Measurements from ENCODE around the gene FCAMR. TPM values are rescaled to one million over a fixed set of nuclear protein-coding genes. Genes with fewer than 3 reads are reported as not detected.
A peak's percentile ranks its signal among the peaks of the same experiment; 100 is the strongest.

FCAMR gene
- total RNA-seq, 1 donor from 2014 or later = not detected

DNA sequence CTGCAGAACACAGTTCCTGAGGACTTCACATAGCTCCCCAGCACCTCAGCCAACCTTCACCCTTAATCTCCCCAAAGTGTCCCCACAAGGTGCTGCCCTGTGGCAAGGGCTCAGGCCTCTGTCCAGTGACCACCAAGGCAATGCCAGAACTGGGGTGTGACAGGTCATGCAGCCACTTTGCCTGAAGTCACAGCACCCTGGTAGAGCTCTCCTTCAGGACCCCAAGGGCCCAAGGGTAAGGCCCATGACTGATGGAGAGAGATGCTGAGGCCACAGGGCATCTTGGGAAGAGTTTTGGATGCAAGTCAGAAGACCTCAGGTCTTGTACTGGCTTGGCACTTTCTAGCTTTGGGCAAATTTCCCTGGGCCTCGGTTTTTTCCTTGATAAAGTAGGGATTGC, 47.7 kb downstream of the FCAMR start:
- intact Hi-C loops (cut with DNase I) = no loop called here
- DNase-seq (no peak), ATAC-seq (ENCODE audit: poor library complexity) (no peak)

DNA sequence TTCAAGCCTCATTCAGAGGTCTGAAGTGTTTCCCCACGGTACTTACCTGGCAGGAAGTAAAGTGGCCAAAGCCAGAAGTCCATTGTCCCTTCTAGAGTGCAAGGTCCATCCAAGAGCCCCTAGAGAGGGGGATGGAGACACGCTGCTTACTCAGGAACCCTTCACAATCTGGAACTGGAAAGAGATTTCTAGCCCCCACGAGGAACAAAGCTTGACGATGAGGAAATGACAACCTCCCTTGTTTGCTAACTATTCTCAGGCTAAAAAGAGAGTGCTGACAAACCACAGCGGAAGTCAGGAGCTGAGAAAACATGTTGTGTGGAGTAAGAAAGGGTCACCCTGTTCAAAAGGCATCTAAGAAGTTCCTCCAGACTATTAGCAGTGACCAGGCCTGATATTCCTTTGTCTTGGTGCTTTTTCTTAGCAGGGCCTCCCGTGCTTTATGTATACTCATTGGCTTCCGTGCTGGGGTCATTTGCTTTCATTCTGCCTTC, 48.4 kb downstream of the FCAMR start, which contains the start of gene FCMR:
Gene FCMR, minus strand, starts transcription at position 170 of the 494 bp plus-strand sequence. Its CDS starts 87 bp downstream, at position 83.
- intact Hi-C loops (cut with DNase I) = no loop called here
- DNase-seq = no peak
- ATAC-seq (ENCODE audit: poor library complexity) = peak; percentile 34

DNA sequence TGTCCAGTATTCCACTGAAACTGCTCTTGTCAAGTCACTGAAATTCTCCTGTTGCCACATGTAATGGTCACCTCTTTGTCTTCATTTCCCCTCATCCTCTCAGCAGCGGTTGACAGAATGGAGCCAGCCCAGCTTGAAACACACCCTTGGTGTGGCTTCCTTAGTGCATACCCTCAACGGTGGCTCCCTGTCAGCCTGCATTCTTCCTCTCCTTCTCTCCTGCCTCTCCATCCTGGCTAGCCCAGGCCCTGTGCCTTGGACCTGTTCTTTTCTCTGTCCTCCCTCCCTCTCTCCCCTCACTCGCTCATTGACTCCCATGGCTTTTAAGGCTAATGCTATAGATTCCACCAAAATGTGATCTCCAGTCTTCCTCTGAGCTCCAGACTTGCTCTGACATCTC, 52.2 kb downstream of the FCAMR start:
- ATAC-seq (ENCODE audit: poor library complexity) = no peak
- no peak for DNase-seq
- intact Hi-C loops (cut with DNase I) = no loop called here

DNA sequence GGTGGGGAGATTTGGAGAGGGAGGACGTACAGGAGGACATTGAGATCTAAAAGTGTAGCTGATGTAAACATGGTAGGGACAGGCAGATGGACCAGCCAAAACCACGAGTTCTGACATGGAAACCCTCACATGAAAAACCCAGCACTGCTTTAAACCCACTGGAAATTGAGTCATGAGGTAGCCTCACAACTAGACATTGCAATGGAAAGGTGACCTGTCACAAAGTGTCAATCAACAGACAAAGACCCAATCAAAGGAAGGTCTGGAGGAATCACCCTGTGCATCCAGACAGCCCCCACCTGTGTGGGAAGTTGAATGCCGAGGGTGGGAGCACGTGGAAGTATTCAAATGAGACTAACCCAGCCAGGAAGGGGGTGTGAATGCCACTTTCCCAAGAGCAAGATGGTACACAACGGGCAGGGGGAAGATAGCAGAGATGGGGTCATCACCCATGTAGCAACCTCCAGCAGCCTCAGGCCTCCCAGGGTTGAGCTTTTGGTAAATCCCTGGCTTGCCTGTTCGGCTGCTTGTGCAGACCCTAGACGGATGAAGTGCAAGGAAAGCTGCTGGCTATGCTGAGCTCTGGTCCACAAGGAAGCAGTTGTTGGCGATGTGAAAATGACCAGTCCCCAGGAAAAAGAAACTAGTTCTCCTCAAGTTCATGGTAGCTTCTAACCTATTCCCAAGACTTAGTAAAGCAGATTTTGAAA, 54.1 kb downstream of the FCAMR start:
- intact Hi-C loops (cut with DNase I) = no loop called here
- DNase-seq (no peak), ATAC-seq (ENCODE audit: poor library complexity) (no peak)

DNA sequence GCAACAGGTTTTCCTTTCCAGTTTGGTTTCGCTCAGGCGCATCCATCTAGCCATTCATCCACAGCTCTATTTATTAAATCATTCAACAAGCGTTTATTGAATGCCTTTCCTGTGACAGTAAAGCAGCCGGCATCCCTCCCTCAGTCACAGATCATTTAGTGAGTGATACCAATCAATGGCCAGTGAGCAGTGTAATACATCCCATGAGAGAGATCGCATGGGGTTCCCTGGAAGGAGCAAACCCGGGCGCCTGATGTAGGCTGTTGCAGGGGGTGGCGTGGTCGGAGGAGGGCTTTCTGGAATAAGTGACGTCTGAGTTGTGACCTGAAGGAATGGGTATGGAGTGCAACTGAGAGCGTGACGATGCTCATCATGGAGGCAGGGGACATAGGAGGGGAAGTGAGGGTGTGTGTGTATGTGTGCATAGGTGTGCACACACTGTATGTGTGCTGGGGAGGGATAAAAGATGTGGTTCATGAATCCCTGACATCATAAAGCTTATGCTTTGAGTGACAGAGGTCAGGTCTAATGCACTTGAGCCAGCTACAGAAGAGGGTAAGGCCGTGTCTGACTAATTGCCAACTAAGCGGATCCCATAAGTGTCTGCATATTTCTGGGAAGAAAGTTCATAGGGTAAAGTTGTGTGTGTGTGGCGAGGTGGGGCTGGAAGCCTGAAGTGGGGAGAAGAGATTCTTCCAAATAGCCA, 55.1 kb downstream of the FCAMR start:
- DNase-seq (no peak), ATAC-seq (ENCODE audit: poor library complexity) (no peak)
- intact Hi-C loops (cut with DNase I) = no loop called here

DNA sequence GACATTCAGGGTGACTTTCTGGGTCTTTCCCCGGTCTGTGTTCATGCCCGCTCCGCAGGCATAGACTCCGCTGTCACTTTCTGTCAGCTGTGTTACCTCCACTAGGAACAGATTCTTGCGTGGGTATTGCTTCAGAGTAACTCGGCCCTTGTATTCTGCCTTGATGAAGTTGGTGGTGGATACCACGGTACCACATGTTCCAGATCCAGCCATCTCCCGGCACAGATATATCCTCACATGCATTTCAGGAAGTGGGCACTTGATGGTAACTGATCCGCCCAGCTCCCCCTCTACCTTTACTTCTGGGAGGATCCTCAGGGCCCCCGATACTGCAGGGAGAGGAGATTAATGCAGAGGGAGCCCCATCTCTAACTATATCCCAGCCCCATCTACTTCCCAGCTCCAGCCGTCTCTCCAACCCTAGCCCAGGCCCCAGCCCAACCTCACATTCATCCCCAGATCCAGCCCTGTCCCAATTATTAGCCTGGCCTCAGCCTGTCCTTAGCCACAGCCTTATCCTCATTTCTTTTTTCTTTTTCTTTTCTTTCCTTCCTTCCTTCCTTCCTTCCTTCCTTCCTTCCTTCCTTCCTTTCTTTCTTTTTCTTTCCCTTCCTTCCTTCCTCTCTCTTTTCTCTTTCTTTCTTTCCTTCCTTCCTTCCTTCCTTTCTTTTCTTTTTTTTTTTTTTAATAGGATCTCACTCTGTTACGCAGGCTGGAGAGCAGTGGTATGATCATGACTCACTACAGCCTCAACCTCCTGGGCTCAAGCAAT, 56.3 kb downstream of the FCAMR start:
- intact Hi-C loops (cut with DNase I) = loop anchor here (5.0 kb wide), 3 partner anchors 47 to 282 kb away; partner anchors contain the start of gene IL20
- DNase-seq = no peak
- ATAC-seq (ENCODE audit: poor library complexity) = no peak

DNA sequence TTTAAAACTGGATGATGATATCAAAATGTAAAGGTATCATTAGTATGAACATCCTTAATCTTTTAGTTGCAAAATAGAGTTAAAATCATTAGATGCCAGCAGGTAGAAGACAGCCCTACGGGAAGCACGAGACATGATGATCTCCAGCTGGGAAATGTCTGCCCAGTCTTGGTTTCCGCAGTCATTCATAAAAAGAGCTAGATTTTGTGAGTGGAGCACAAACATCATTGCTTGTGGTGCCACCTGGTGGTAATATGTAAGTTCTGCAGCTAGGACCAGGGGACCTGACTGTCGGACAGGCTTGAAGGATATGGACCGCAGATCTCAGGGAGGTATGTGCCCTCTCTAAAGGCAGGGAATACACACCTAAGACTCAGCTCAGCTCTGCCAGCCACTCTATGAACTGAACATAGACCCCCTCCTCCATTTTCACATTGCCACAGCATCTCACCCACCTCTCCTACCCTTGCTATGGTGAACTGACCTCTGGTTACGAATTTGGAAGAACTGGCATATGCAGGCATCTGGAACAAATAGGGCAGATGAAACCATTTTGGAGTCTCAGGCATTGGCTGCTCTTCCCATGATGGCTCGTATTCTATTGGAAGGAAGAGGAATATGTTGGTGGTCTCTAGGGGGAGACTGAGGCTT, 57.7 kb downstream of the FCAMR start:
- DNase-seq (peak; percentile 62), ATAC-seq (ENCODE audit: poor library complexity) (peak; percentile 76)
- intact Hi-C loops (cut with DNase I) = loop anchor here (5.0 kb wide), 3 partner anchors 45 to 280 kb away; partner anchors contain the start of gene IL20

DNA sequence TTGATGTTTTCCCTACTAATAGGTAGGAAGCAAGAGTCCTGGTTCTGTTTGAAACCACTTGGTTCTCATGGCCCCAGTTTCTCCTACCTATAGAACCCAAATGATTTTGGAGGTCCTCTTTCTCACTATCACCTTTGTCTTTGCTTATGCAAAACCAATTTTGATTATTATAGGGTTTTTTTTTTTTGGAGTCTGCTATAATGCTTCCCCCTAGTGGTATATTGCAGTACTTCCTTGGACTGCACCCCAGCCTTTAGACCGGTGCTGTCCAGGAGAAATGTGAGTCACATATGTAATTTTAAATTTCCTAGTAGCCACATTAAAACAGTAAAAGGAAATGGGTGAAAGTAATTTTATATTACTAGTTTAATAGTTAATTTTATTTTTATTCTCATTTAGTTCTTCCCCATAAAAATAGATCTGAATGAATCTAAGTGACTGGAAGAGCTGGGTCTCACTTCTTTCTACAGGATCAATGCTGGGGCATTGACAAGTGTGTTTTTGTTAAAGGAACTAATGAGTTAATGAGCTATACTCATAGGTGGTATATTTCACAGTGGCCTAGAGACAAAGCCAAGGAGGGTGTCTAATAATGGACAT, 59.1 kb downstream of the FCAMR start:
- ATAC-seq (ENCODE audit: poor library complexity) = peak; percentile 51
- no peak for DNase-seq
- intact Hi-C loops (cut with DNase I) = loop anchor here (5.0 kb wide), 3 partner anchors 44 to 279 kb away; partner anchors contain the start of gene IL20

DNA sequence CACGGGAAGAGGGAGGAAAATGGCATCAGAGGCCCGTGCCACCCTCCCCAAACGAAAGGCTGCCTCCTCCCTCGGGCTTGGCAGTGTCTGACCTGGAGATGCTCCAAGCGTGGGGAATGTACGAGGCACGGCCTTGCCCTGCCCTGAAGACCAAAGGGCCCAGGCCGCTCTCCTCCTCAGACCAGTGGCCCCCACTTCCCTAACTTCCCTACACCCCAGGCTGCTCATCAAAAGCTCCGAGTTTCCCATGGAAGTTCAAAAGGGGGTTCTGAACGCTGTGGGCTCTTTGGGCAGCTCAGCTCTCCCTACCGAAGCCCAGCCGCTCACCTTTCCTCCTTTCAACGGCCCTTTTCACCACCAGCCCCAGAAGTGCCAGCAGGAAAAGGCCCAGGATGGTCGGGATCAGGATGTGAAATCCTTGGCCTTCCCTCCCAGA, 60.4 kb downstream of the FCAMR start:
- intact Hi-C loops (cut with DNase I) = loop anchor here (5.0 kb wide), 3 partner anchors 43 to 278 kb away; partner anchors contain the start of gene IL20
- ATAC-seq (ENCODE audit: poor library complexity) (peak; percentile 29), DNase-seq (no peak)

DNA sequence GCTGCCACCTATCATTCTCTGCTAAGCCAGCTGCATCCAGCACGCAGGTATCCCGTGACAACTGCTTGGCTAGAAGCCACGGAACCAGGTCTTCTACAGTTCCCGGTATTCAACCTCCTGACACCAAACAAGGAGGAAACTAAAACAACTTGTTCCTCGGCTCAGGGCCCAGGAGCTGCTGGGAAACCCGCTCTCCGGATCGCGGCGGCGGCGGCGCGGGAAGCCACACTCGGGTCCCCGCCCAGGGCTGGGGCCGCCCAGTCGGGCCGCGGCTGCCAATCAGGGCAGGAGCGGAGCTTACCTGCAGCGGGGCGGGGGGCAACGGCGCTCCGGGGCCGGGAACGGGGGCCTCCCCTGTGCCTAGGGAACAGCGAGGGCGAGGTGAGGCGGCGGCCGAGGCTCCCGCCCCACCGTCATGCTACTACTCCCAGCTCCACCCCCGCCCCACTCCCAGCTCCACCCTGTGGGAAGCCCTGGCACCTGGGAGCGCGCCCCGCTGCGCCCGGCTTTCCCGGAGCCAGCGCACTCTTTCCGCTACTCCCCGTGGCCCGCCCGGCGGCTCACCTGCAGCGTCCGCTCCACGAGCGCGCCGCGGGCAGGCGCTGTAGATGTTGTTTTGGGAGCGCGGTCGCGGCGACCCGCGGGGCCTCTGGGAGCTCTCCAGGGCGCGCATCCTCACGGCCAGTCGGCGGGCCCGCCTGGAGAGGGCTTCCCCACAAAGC, 60.9 kb downstream of the FCAMR start:
- DNase-seq (peak; percentile 61), ATAC-seq (ENCODE audit: poor library complexity) (peak; percentile 78)
- intact Hi-C loops (cut with DNase I) = no loop called here

DNA sequence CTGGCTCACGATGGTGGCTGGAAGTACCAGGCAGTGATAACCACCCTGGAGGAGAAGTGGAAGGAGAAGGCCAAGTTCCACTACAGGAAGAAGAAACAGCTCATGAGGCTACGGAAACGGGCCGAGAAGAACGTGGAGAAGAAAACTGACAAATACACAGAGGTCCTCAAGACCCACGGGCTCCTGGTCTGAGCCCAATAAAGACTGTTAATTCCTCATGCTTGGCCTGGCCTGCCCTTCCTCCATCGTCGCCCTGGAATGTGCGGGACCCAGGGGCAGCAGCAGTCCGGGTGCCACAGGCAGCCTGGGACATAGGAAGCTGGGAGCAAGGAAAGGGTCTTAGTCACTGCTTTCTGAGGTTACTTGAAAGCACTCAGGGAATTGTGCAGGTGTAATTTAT, 62.2 kb downstream of the FCAMR start:
- ATAC-seq (ENCODE audit: poor library complexity) (no peak), DNase-seq (no peak)
- intact Hi-C loops (cut with DNase I) = no loop called here

Other genes starting within 250 kb of the FCAMR start
- gene IL19, start 199.7 kb downstream of the FCAMR start, total RNA-seq = not detected
- 0.43 TPM for gene IL10, start 198.0 kb downstream of the FCAMR start, total RNA-seq
- gene IL20, start 104.8 kb downstream of the FCAMR start, total RNA-seq = not detected
- not detected for gene IL24, start 73.0 kb downstream of the FCAMR start, total RNA-seq
- 3.2 TPM for gene FCMR, start 48.5 kb downstream of the FCAMR start, total RNA-seq
- gene PIGR, start 24.0 kb downstream of the FCAMR start, total RNA-seq = 0.13 TPM
- gene C1orf116, start 62.3 kb upstream of the FCAMR start, total RNA-seq = 0.81 TPM
- gene YOD1, start 80.7 kb upstream of the FCAMR start, total RNA-seq = 4.0 TPM
- gene PFKFB2, start 82.8 kb upstream of the FCAMR start, total RNA-seq = 77.9 TPM
- gene C4BPB, start 118.4 kb upstream of the FCAMR start, total RNA-seq = 0.46 TPM
- 0.08 TPM for gene C4BPA, start 133.8 kb upstream of the FCAMR start, total RNA-seq